ENCODE results near the gene HBS1L. TPM values are rescaled to one million over a fixed set of nuclear protein-coding genes. Genes with fewer than 3 reads are reported as not detected.

Gene HBS1L
- total and polyA plus RNA-seq, 7 experiments from 2014 or later, result 61.4 to 112 (median 81.0) TPM

DNA sequence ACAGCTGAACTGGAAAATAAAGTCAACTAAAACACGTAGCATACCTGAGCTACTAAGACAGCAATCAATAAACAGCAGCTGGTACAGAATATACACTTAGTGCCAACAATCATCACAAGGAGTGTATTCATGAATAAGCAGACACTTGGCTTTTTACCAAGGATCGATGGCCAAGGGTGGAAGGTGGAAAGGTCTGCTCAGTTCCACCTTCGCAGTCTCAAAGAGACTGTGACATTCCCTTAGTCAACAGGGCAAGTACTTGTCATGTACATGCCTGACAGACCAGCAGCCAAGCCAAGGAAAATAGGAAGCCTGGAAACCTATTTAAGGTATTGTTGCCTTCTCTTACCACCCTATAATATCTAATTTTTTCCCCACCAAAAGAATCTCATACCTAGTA, 21.4 kb downstream of the HBS1L start:
- peaks cover 7 to 10% of the 10 kb centered on the region in 2 donors for H3K4me1 ChIP-seq (ENCODE audit: control insufficient read depth in 2 of 2, insufficient read depth in 2 of 2, low read length in 2 of 2)
- H3K27ac ChIP-seq (ENCODE audit: low read depth, low read length), result no peak overlapping the region
- H3K36me3 ChIP-seq (ENCODE audit: control insufficient read depth in 2 of 3, insufficient read depth in 3 of 3, low read length in 3 of 3), result peaks cover 5 to 20% (median 7%) of the 10 kb centered on the region in 3 experiments
- H3K27me3 Mint-ChIP-seq, result no peaks in the 10 kb centered on the region
- no peaks in the 10 kb centered on the region for H3K9me3 Mint-ChIP-seq
- H3K4me3 Mint-ChIP-seq, result no peak overlapping the region
- no peak overlapping the region for H3K4me3 ChIP-seq (ENCODE audit: low read length)
- intact Hi-C loops (cut with micrococcal nuclease), result loop anchor here (2.0 to 5.0 kb wide), 2 partner anchors 14 to 149 kb away; partner anchors contain the start of gene MYB (in 1 of the 2)
- DNase-seq (no peak), ATAC-seq (no peak)
- H3K9me3 ChIP-seq (ENCODE audit: control insufficient read depth in 2 of 3, low read length in 3 of 3), result no peaks in the 10 kb centered on the region
- H3K27ac Mint-ChIP-seq, result peak overlapping the region in 8 of 9 donors; percentile 9 to 81 (median 56)
- no peaks in the 10 kb centered on the region for H3K27me3 ChIP-seq (ENCODE audit: control insufficient read depth in 2 of 2, insufficient read depth in 2 of 2, low read length in 2 of 2)
- H3K4me1 Mint-ChIP-seq, result peaks cover 24 to 84% (median 70%) of the 10 kb centered on the region in 7 donors
- ChIA-PET CTCF (interaction anchor here (0.6 kb wide), 2 partner anchors 93 to 118 kb away, joined by 3 to 8 read pairs; no protein-coding TSS in a partner anchor), POLR2A (interaction anchor here (1.0 to 1.8 kb wide), 3 partner anchors 52 to 70 kb away, joined by 3 to 6 read pairs (median 4); no protein-coding TSS in a partner anchor)
- H3K36me3 Mint-ChIP-seq, result peaks cover 0 to 47% (median 26%) of the 10 kb centered on the region in 5 donors

DNA sequence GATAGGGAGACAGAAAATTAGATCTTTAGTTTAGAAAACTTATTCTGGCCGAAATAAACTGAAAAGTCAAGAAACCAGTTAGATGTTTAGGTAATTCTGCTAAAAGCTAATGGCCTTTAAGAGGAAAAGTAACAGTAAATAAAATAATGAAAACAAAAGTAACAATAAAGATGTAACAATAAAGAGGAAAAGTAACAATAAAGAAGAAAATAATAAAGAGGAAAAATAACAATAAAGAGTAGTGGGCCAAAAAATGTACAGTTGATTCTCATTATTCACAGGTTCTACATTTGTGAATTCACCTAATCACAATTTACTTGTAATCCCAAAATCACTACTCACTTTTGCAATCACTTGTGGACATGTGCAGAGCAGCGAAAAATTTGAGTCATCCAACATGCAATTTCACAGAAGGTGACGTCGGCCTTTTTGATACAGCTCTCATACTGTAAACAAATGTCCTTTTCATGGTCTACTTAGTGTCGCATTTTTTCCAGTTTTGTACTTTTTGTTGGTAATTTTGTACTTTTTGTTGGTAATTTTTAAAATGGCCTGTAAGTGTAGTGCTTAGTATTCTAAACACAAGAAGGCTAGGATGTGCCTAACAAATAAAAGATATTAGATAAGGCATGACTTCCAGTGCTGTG, 24.0 kb downstream of the HBS1L start:
- H3K9me3 ChIP-seq (ENCODE audit: control insufficient read depth in 2 of 3, low read length in 3 of 3), result no peaks in the 10 kb centered on the region
- Mint-ChIP-seq H3K27ac (peak overlapping the region; percentile 60 to 97 (median 86)), H3K4me3 (peak overlapping the region; percentile 60 to 79 (median 65)), H3K36me3 (peaks cover 0 to 44% (median 23%) of the 10 kb centered on the region in 5 donors), H3K27me3 (no peaks in the 10 kb centered on the region), H3K9me3 (no peaks in the 10 kb centered on the region), H3K4me1 (peaks cover 29 to 86% (median 73%) of the 10 kb centered on the region in 7 donors)
- POLR2A ChIA-PET, result no interaction called here
- H3K4me1 ChIP-seq (ENCODE audit: control insufficient read depth in 2 of 2, insufficient read depth in 2 of 2, low read length in 2 of 2), result peaks cover 7% of the 10 kb centered on the region in 2 donors
- peak overlapping the region; percentile 36 for H3K4me3 ChIP-seq (ENCODE audit: low read length)
- intact Hi-C loops (cut with micrococcal nuclease), result loop anchor here (1.0 to 5.0 kb wide), 2 partner anchors 9 to 152 kb away; partner anchors contain the start of gene MYB (in 1 of the 2)
- ATAC-seq, result no peak
- H3K27me3 ChIP-seq (ENCODE audit: control insufficient read depth in 2 of 2, insufficient read depth in 2 of 2, low read length in 2 of 2), result no peaks in the 10 kb centered on the region
- DNase-seq, result no peak
- H3K27ac ChIP-seq (ENCODE audit: low read depth, low read length), result peak overlapping the region; percentile 65
- H3K36me3 ChIP-seq (ENCODE audit: control insufficient read depth in 2 of 3, insufficient read depth in 3 of 3, low read length in 3 of 3), result peaks cover 0 to 8% (median 0%) of the 10 kb centered on the region in 3 experiments
- CTCF ChIA-PET, result interaction anchor here (0.6 kb wide), 1 partner anchor 887 kb away, joined by 4 read pairs; no protein-coding TSS in a partner anchor

DNA sequence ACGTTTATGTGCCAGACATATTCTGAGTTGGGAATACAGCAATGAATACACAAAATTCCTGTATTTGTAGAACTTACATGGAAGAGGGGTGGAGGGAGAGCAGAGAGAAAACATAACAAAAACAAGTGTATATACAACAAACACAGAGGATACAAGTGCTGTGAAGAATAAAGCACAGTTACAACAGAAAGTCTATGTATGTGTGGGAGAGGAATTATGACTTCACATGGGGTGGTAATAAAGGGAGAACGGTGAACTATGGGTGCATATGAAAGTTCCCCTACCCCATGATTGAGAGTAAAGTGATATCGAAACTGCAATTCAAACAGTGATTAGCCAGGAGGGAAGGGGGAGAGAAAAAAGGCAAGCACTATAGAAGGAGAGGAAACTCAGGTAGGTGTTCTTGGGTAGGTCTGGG, 24.6 kb downstream of the HBS1L start:
- H3K4me3 ChIP-seq (ENCODE audit: low read length), result peak overlapping the region; percentile 36
- ATAC-seq (peak; percentile 91), DNase-seq (peak in 7 of 9 donors; percentile 29 to 61 (median 45))
- Mint-ChIP-seq H3K27me3 (no peaks in the 10 kb centered on the region), H3K27ac (peak overlapping the region; percentile 60 to 97 (median 86)), H3K4me3 (peak overlapping the region; percentile 60 to 79 (median 65)), H3K9me3 (no peaks in the 10 kb centered on the region), H3K4me1 (peaks cover 31 to 92% (median 79%) of the 10 kb centered on the region in 7 donors), H3K36me3 (peaks cover 0 to 43% (median 26%) of the 10 kb centered on the region in 5 donors)
- H3K4me1 ChIP-seq (ENCODE audit: control insufficient read depth in 2 of 2, insufficient read depth in 2 of 2, low read length in 2 of 2), result peaks cover 7 to 11% of the 10 kb centered on the region in 2 donors
- H3K9me3 ChIP-seq (ENCODE audit: control insufficient read depth in 2 of 3, low read length in 3 of 3), result no peaks in the 10 kb centered on the region
- intact Hi-C loops (cut with micrococcal nuclease), result loop anchor here (1.0 to 5.0 kb wide), 2 partner anchors 9 to 152 kb away; partner anchors contain the start of gene MYB (in 1 of the 2)
- H3K36me3 ChIP-seq (ENCODE audit: control insufficient read depth in 2 of 3, insufficient read depth in 3 of 3, low read length in 3 of 3), result peaks cover 0 to 5% (median 0%) of the 10 kb centered on the region in 3 experiments
- POLR2A ChIA-PET, result no interaction called here
- CTCF ChIA-PET, result no interaction called here
- H3K27me3 ChIP-seq (ENCODE audit: control insufficient read depth in 2 of 2, insufficient read depth in 2 of 2, low read length in 2 of 2), result no peaks in the 10 kb centered on the region
- peak overlapping the region; percentile 65 for H3K27ac ChIP-seq (ENCODE audit: low read depth, low read length)

DNA sequence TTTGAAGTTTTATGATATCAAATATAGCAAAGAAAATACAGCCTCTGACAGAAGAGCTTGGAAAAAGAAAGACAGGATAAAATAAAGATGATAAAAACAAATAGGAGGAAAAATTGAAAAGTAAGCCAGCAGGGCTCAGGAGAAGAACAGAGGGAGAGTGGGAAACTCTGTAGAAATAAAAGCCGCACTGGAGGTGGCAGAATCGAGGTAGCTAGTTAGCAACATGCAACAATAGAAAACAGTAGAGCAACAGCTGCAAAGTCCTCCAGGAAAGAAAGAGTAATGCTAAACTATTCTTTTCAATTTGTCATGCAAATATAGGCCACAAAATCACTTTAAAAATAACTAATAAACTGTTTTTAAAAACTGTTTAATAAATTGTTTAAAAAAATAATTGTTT, 28.8 kb downstream of the HBS1L start:
- H3K27ac ChIP-seq (ENCODE audit: low read depth, low read length), result peak overlapping the region; percentile 46
- no peaks in the 10 kb centered on the region for H3K36me3 ChIP-seq (ENCODE audit: control insufficient read depth in 2 of 3, insufficient read depth in 3 of 3, low read length in 3 of 3)
- peaks cover 23 to 90% (median 70%) of the 10 kb centered on the region in 7 donors for H3K4me1 Mint-ChIP-seq
- H3K4me1 ChIP-seq (ENCODE audit: control insufficient read depth in 2 of 2, insufficient read depth in 2 of 2, low read length in 2 of 2), result peaks cover 7 to 20% of the 10 kb centered on the region in 2 donors
- intact Hi-C loops (cut with micrococcal nuclease), result no loop called here
- H3K9me3 ChIP-seq (ENCODE audit: control insufficient read depth in 2 of 3, low read length in 3 of 3), result no peaks in the 10 kb centered on the region
- no peaks in the 10 kb centered on the region for H3K27me3 ChIP-seq (ENCODE audit: control insufficient read depth in 2 of 2, insufficient read depth in 2 of 2, low read length in 2 of 2)
- peak overlapping the region in 5 of 10 donors; percentile 1 to 60 (median 55) for H3K4me3 Mint-ChIP-seq
- peak overlapping the region in 8 of 9 donors; percentile 77 to 97 (median 86) for H3K27ac Mint-ChIP-seq
- no peaks in the 10 kb centered on the region for H3K27me3 Mint-ChIP-seq
- no peak for ATAC-seq
- no peak for DNase-seq
- POLR2A ChIA-PET, result interaction anchor here (0.6 to 1.1 kb wide), 2 partner anchors 20 to 115 kb away, joined by 3 read pairs; no protein-coding TSS in a partner anchor
- CTCF ChIA-PET, result interaction anchor here (1.3 kb wide), 1 partner anchor 18 kb away, joined by 4 read pairs; no protein-coding TSS in a partner anchor
- H3K4me3 ChIP-seq (ENCODE audit: low read length), result no peak overlapping the region
- H3K36me3 Mint-ChIP-seq, result peaks cover 0 to 19% (median 8%) of the 10 kb centered on the region in 5 donors
- H3K9me3 Mint-ChIP-seq, result no peaks in the 10 kb centered on the region

DNA sequence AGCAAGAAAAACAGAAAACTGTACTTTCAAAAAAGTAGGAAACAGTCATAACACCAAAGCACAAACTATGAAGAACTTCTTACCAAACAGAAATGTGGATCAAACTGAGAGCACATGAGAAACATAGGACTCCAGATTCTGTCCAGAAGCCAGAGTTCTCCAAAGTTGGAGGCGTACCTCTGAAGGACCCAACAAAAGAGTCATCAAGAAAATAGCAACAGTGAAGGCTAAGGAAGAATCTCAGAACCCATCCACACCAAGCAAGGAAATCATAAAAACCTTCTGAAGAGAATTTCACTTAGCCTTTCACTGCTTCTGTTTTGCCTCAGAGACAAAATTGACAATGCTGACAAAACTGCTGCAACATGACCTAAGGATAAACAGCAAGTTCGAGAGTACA, 29.4 kb downstream of the HBS1L start:
- H3K9me3 Mint-ChIP-seq, result no peaks in the 10 kb centered on the region
- H3K4me1 ChIP-seq (ENCODE audit: control insufficient read depth in 2 of 2, insufficient read depth in 2 of 2, low read length in 2 of 2), result peaks cover 4 to 21% of the 10 kb centered on the region in 2 donors
- POLR2A ChIA-PET, result interaction anchor here (0.6 to 1.1 kb wide), 2 partner anchors 21 to 116 kb away, joined by 3 read pairs; no protein-coding TSS in a partner anchor
- intact Hi-C loops (cut with micrococcal nuclease), result no loop called here
- CTCF ChIA-PET, result interaction anchor here (1.3 kb wide), 1 partner anchor 17 kb away, joined by 4 read pairs; no protein-coding TSS in a partner anchor
- H3K4me3 Mint-ChIP-seq, result peak overlapping the region in 8 of 10 donors; percentile 1 to 60 (median 48)
- H3K36me3 ChIP-seq (ENCODE audit: control insufficient read depth in 2 of 3, insufficient read depth in 3 of 3, low read length in 3 of 3), result no peaks in the 10 kb centered on the region
- H3K4me3 ChIP-seq (ENCODE audit: low read length), result no peak overlapping the region
- H3K27ac ChIP-seq (ENCODE audit: low read depth, low read length), result peak overlapping the region; percentile 46
- H3K27me3 ChIP-seq (ENCODE audit: control insufficient read depth in 2 of 2, insufficient read depth in 2 of 2, low read length in 2 of 2), result no peaks in the 10 kb centered on the region
- ATAC-seq, result no peak
- H3K36me3 Mint-ChIP-seq, result peaks cover 0 to 18% (median 5%) of the 10 kb centered on the region in 5 donors
- peak overlapping the region in 8 of 9 donors; percentile 77 to 97 (median 86) for H3K27ac Mint-ChIP-seq
- DNase-seq, result no peak
- peaks cover 23 to 90% (median 72%) of the 10 kb centered on the region in 7 donors for H3K4me1 Mint-ChIP-seq
- H3K27me3 Mint-ChIP-seq, result no peaks in the 10 kb centered on the region
- no peaks in the 10 kb centered on the region for H3K9me3 ChIP-seq (ENCODE audit: control insufficient read depth in 2 of 3, low read length in 3 of 3)

DNA sequence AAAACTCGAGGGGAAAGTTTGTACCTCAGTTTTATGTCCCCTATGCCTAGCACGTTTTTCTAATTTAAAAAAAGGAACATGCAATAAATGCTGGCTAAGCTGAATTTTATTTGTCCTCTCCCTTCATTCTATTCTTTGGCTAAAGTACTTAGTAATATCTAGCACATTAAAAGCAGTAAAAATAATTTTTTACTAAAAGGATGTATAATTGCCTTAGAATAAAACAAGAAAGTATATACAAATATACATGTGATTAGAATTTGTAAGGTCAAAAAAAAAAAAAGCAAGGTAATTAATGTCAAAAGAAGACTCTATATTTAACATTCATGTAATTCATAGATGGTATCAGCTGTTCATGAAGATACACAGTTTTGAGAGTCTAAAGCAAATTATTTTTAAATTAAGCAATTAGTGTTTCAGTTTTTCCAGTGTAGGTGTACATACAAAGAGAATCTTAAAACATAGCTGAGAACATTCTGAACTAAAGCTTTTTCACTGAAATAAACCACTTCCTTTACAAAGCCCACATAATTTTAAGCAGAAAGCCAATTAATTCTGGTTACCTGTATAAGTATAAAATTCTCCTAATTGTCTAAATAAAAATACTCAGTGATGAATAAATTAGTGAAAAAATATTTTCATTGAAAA, 32.4 kb downstream of the HBS1L start:
- Histone ChIP-seq H3K4me1 (ENCODE audit: control insufficient read depth in 2 of 2, insufficient read depth in 2 of 2, low read length in 2 of 2) (peaks cover 0 to 38% of the 10 kb centered on the region in 2 donors), H3K9me3 (ENCODE audit: control insufficient read depth in 2 of 3, low read length in 3 of 3) (no peaks in the 10 kb centered on the region), H3K4me3 (ENCODE audit: low read length) (no peak overlapping the region), H3K36me3 (ENCODE audit: control insufficient read depth in 2 of 3, insufficient read depth in 3 of 3, low read length in 3 of 3) (no peaks in the 10 kb centered on the region), H3K27me3 (ENCODE audit: control insufficient read depth in 2 of 2, insufficient read depth in 2 of 2, low read length in 2 of 2) (no peaks in the 10 kb centered on the region), H3K27ac (ENCODE audit: low read depth, low read length) (peak overlapping the region; percentile 57)
- ChIA-PET POLR2A (interaction anchor here (0.5 to 1.8 kb wide), 10 partner anchors 11 to 1651 kb away, joined by 3 to 9 read pairs (median 4); partner anchors contain the start of gene HBS1L), CTCF (interaction anchor here (0.6 to 1.6 kb wide), 7 partner anchors 20 to 706 kb away, joined by 3 to 6 read pairs (median 3); no protein-coding TSS in a partner anchor)
- Mint-ChIP-seq H3K4me1 (peaks cover 19 to 90% (median 76%) of the 10 kb centered on the region in 7 donors), H3K4me3 (peak overlapping the region in 9 of 10 donors; percentile 2 to 75 (median 65)), H3K27ac (peak overlapping the region in 7 of 9 donors; percentile 28 to 91 (median 84)), H3K36me3 (peaks cover 0 to 19% (median 4%) of the 10 kb centered on the region in 5 donors), H3K27me3 (no peaks in the 10 kb centered on the region), H3K9me3 (no peaks in the 10 kb centered on the region)
- intact Hi-C loops (cut with micrococcal nuclease), result loop anchor here in 1 of 2 donors (1.0 to 2.0 kb wide), 2 partner anchors 8 to 23 kb away; no protein-coding TSS in a partner anchor
- ATAC-seq, result no peak
- DNase-seq, result peak in 4 of 9 donors; percentile 16 to 27 (median 22)
